HG02678 (cell line): Measurements from ENCODE around the gene KLF3.

ENCODE experiments used
- ATAC-seq: cut with Tn5 transposase; IDR thresholded peaks from one replicate; pipeline ENCODE4 v1.9.1; 2021; ENCODE audit warnings: mild to moderate bottlenecking, moderate library complexity; ENCODE audit not compliant: unreplicated experiment

The KLF3 gene

DNA sequence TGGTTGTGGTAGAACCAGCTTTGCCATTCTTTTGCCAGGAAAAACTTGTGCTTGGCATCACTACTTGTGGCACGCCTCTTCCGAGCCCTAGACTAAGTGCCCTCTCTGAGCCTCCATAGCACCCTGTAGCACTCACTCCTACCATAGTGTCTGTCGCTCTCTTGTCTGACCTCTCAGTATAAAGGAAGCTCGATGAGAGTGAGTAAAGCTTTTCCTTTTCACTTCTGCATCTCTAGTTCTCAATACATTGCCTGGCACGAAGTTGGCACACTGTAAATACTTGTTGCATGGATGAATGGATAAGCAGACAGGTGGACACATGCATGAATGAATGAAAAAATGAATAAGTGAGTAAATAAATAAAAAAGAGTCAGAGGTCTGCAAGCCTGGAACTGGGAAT, 70.4 kb downstream of the KLF3 start:
- no peak for ATAC-seq

DNA sequence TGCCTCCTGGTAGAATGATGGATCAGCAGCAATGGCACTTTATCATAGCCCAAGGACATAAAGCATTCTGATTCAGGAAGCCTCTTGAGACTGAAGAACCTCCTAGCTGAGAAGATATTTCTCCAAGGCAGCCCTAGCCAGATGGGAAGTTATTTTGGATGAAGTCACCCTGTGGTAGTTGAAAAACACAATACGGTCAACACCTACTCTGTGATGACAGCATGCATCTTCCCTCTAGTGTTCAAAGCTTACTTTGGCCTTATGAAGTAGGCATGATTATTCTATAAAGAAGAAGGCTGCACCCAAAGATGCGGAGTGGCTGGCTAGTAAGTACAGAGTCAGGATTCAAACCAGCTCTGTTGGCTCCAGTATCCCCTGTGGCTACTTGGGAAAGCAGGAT, 70.9 kb downstream of the KLF3 start:
- ATAC-seq, result no peak

- ATAC-seq, result no peak
Measured at GRCh38 chr4:38735870-38736269, 71.9 kb downstream of the KLF3 start.

DNA sequence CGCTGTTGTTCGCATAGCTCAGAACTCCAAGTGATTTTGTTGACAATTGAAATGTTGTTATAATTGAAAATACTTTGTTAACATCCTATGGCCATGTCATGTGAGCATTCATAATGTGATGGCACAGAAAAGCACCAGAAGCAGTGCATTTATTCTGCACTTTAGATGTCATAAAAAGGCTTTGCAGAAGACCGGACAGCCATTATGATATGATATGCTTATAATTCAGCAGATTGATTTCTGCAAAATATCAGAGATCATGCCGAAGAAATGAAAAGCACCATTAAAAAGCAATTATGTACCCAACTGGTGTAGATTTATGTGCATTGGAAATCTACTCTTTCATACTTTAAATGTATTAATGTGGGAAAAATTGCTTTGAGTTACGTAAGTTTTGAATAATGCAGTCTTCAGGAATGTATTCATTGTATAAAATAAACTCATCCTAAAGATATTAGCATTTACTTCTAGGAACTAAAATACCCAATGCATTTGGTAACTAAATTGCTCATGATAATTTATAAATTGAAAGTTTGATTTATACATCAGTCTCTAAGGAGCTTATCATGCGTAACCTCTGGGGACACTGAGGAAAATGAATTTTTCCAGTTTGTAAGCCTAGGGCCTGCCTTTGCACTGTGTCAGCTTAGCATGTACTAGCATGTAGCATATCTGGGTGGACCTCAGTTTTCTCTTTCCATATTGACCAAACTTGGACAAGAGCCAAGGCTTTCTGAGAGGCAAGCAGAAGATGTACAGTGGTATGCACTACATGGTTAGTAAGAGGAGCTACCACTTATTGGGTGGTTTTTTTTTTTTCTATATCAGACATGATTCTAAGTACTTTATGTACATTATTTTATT, 75.2 kb downstream of the KLF3 start:
- no peak for ATAC-seq

DNA sequence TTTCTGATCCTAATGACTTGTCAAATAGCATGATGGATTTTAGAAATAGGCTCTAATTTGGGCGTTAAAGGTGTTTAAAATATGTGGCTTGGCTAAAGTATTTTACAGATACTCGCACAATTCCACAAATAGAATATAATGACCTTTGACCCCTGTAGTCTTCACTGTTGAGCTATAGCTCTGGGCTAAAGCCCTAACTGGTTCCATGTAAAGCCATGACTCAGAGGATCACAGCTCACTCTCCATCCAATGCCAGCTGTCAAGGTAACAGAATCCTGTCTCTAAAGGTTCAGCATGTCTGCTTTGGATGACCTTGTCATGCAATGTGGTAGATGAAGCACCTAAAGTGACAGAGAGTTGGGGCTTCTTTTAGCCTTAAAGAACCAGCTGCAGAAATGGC, 76.3 kb downstream of the KLF3 start:
- no peak for ATAC-seq

DNA sequence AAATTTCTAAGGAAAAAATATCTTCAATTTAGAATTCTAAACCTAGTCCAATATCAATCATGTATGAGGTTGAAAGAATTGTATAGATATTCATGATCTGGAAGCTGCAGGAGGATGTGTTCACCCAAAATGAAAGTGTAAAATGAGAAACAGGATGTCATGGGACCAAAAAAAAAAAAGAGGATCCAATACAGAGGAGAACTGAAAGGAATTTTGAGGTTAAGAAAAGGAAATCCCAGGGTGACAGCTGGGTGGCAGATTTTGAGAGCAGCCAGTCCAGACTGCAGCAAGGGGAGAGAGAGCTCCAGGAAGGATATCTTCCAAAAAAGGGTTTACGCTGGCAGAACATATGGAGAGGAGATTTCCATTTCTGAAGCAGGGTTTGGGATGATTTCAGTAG, 79.9 kb downstream of the KLF3 start:
- ATAC-seq, result no peak

DNA sequence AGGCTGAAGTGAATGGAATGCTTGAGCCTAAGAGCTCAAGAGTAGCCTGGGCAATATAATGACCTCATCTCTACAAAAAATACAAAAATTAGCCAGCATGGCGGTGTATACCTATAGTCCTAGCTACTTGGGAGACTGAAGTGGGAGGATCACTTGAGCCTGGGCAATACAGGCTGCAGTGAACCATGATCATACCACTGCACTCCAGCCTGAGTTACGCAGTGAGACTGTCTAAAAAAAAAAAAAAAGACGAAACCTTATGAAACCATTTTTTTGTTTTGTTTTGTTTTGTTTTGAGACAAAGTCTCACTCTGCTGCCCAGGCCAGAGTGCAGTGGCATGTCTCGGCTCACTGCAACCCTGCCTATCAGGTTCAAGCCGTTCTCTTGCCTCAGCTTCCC, 81.9 kb downstream of the KLF3 start:
- ATAC-seq, result no peak

DNA sequence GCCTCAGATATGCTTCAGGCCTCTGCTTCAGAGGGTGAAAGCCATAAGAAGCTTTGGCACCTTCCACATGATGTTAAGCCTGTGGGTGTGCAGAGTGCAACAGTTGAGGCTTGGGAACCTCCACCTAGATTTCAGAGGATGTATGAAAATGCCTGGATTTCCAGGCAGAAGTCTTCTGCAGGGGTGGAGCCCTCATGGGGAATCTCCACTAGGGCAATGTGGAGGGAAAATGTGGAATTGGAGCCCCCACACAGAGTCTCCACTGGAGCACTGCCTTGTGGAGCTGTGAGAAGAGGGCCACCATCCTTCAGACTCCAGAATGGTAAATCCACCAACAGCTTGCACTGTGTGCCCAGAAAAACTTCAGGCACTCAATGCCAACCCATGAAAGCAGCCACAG, 83.6 kb downstream of the KLF3 start:
- no peak for ATAC-seq

DNA sequence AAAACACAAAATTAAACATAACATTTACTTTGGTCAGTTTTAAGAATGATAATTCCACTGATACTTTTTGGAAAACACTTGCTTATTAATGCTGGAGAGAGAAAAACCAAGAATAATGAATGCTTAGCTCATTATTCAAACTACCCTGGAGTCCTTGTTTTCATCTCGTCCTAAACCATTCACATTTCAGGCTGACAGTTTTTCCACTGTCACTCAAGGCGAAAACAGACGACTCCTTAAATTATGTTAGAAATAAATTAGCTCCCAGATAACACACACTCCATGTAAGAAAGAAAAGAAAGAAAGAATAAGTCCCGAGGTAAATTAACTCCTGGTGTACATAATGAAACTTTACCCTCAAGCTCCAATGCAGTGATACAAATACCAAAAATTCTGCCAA, 85.3 kb downstream of the KLF3 start:
- ATAC-seq, result no peak
